Measurements from ENCODE around the gene WDR19. TPM values are rescaled to one million over a fixed set of nuclear protein-coding genes. Genes with fewer than 3 reads are reported as not detected.

Gene WDR19
- total RNA-seq, 1 experiment from 2014 or later, result 16.0 TPM

GRCh38 chr4:39201963-39202362 is 19.6 kb downstream of the WDR19 start:
- no peak for DNase-seq (ENCODE audit: low read depth, low spot score)
- Histone ChIP-seq H3K4me3 (ENCODE audit: low read depth in 2 of 2, low read length in 2 of 2) (no peak overlapping the region), H3K27ac (ENCODE audit: low read length) (no peak overlapping the region), H3K9me3 (ENCODE audit: control insufficient read depth, insufficient read depth, low read depth, low read length) (no peaks in the 10 kb centered on the region), H3K4me1 (ENCODE audit: control insufficient read depth, insufficient read depth, low read length) (no peaks in the 10 kb centered on the region), H3K36me3 (ENCODE audit: control insufficient read depth, insufficient read depth, low read length) (no peaks in the 10 kb centered on the region), H3K27me3 (ENCODE audit: control insufficient read depth, insufficient read depth, low read length) (no peaks in the 10 kb centered on the region)
- no peak for TF ChIP-seq POLR2AphosphoS5 (IDR thresholded peaks at IDR 0.05; ENCODE audit: low read depth, low read length)
- TF ChIP-seq REST (IDR thresholded peaks at IDR 0.05; ENCODE audit: insufficient read depth in 1 of 2, low read depth in 2 of 2, low read length in 1 of 2), result no peak
- no peak for TF ChIP-seq CTCF (IDR thresholded peaks at IDR 0.05)
- TF ChIP-seq TCF7L2 (IDR thresholded peaks at IDR 0.05; ENCODE audit: low read depth, low read length), result no peak
- no peak for TF ChIP-seq SIN3A (IDR thresholded peaks at IDR 0.05; ENCODE audit: borderline replicate concordance, insufficient read depth, low read depth, low read length)
- ATAC-seq, result no peak
- ChIA-PET CTCF (no interaction called here), POLR2A (no interaction called here)
- intact Hi-C loops (cut with micrococcal nuclease; ENCODE audit: unreplicated experiment), result no loop called here
- in situ Hi-C loops (cut with HindIII; ENCODE audit: low pct_unique_long_range_greater_than_20kb, low sequenced_read_pairs), result no loop called here
- BruUV-seq (replicated peaks), result no TSS peak

- DNase-seq (ENCODE audit: low read depth, low spot score), result no peak
- TF ChIP-seq REST (IDR thresholded peaks at IDR 0.05; ENCODE audit: insufficient read depth in 1 of 2, low read depth in 2 of 2, low read length in 1 of 2) (no peak), CTCF (IDR thresholded peaks at IDR 0.05) (no peak), SIN3A (IDR thresholded peaks at IDR 0.05; ENCODE audit: borderline replicate concordance, insufficient read depth, low read depth, low read length) (no peak), TCF7L2 (IDR thresholded peaks at IDR 0.05; ENCODE audit: low read depth, low read length) (no peak), POLR2AphosphoS5 (IDR thresholded peaks at IDR 0.05; ENCODE audit: low read depth, low read length) (no peak)
- no peaks in the 10 kb centered on the region for H3K36me3 ChIP-seq (ENCODE audit: control insufficient read depth, insufficient read depth, low read length)
- no peaks in the 10 kb centered on the region for H3K27me3 ChIP-seq (ENCODE audit: control insufficient read depth, insufficient read depth, low read length)
- H3K9me3 ChIP-seq (ENCODE audit: control insufficient read depth, insufficient read depth, low read depth, low read length), result no peaks in the 10 kb centered on the region
- no peak overlapping the region for H3K4me3 ChIP-seq (ENCODE audit: low read depth in 2 of 2, low read length in 2 of 2)
- in situ Hi-C loops (cut with HindIII; ENCODE audit: low pct_unique_long_range_greater_than_20kb, low sequenced_read_pairs), result no loop called here
- H3K4me1 ChIP-seq (ENCODE audit: control insufficient read depth, insufficient read depth, low read length), result no peaks in the 10 kb centered on the region
- CTCF ChIA-PET, result no interaction called here
- no peak overlapping the region for H3K27ac ChIP-seq (ENCODE audit: low read length)
- intact Hi-C loops (cut with micrococcal nuclease; ENCODE audit: unreplicated experiment), result no loop called here
- POLR2A ChIA-PET, result no interaction called here
- BruUV-seq (replicated peaks), result no TSS peak
- no peak for ATAC-seq
Measured at GRCh38 chr4:39204543-39204942, 22.2 kb downstream of the WDR19 start.
